ENCODE data around the gene AHSG. TPM values are rescaled to one million over a fixed set of nuclear protein-coding genes. Genes with fewer than 3 reads are reported as not detected.

The AHSG gene
- total RNA-seq, 1 experiment from 2014 or later = 1.6 TPM

DNA sequence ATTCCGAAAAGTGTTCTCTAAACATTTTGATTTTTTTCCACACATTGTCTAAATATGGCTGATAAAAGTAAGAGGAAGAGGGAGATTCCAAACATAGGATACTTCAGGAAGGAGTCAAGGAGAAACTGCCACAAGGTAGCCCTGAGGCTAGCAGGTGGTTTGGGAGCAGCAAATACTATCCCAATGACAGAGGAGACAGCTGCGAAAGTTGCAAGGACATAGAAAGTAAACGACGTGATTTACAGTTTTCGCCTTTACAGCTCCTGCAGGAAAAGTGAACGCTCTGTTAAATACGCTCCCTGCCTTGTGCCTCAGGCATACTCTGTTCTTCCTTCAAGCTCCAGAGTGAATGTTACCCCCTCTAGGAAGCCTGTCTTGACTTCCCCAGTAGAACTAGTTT lies 23.7 kb downstream of the AHSG start:
- H3K9me3 ChIP-seq (ENCODE audit: control insufficient read depth in 1 of 2, insufficient read depth in 1 of 2, low read depth in 1 of 2, low read length in 2 of 2) = no peaks in the 10 kb centered on the region
- peaks cover 0 to 5% of the 10 kb centered on the region in 2 experiments; a peak in 1 of 4 replicates for H3K4me1 ChIP-seq (ENCODE audit: control insufficient read depth in 1 of 2, insufficient read depth in 2 of 2, low read length in 2 of 2)
- intact Hi-C loops (cut with micrococcal nuclease) = no loop called here
- no peak overlapping the region for H3K4me3 ChIP-seq (replicated peaks in 1 of 2; ENCODE audit: low read depth in 1 of 2, low read length in 2 of 2)
- H3K27me3 ChIP-seq (ENCODE audit: insufficient read depth, low read length) = no peaks in the 10 kb centered on the region
- H3K9ac ChIP-seq (ENCODE audit: low read length) = no peak overlapping the region
- ChIA-PET RAD21 (ENCODE audit: low non-redundant PET in 1 of 2, low total read pairs in 2 of 2, uncharacterized antibody in 2 of 2, unreplicated experiment in 2 of 2) (no interaction called here), CTCF (no interaction called here), POLR2A (interaction anchor here (1.0 kb wide), 1 partner anchor 66 kb away, joined by 3 read pairs; the partner anchor contains the start of gene DNAJB11)
- BruUV-seq (replicated peaks) = no TSS peak
- no peak overlapping the region for H2AFZ ChIP-seq (ENCODE audit: low read depth, low read length, poor library complexity, severe bottlenecking)
- ATAC-seq (no peak), DNase-seq (ENCODE audit: low read depth, low spot score) (no peak)
- TF ChIP-seq ELF1 (IDR thresholded peaks at IDR 0.05; ENCODE audit: borderline replicate concordance, low read depth) (no peak), EGR1 (IDR thresholded peaks at IDR 0.05; ENCODE audit: low read depth) (no peak), POLR2A (IDR thresholded peaks at IDR 0.05; ENCODE audit: borderline replicate concordance, extremely low read depth, insufficient read depth, insufficient read length) (no peak), JUND (IDR thresholded peaks at IDR 0.05) (no peak), SRF (IDR thresholded peaks at IDR 0.05; ENCODE audit: low read depth) (no peak), CEBPB (IDR thresholded peaks at IDR 0.05; ENCODE audit: low read depth) (no peak), RAD21 (IDR thresholded peaks at IDR 0.05; ENCODE audit: low read depth) (no peak), ZNF274 (IDR thresholded peaks at IDR 0.05; ENCODE audit: low read depth, low read length) (no peak), FOSL1 (IDR thresholded peaks at IDR 0.05; ENCODE audit: low read depth) (no peak), SP1 (IDR thresholded peaks at IDR 0.05; ENCODE audit: low read depth) (no peak), TCF7L2 (IDR thresholded peaks at IDR 0.05; ENCODE audit: borderline replicate concordance, extremely low read depth, insufficient read depth, insufficient read length) (no peak), ZFX (IDR thresholded peaks at IDR 0.05) (no peak), CBX3 (IDR thresholded peaks at IDR 0.05; ENCODE audit: low read depth) (no peak), SIN3A (IDR thresholded peaks at IDR 0.05; ENCODE audit: low read depth) (no peak)
- TF ChIP-seq, protein P1, sequence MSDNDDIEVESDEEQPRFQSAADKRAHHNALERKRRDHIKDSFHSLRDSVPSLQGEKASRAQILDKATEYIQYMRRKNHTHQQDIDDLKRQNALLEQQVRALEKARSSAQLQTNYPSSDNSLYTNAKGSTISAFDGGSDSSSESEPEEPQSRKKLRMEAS (IDR thresholded peaks at IDR 0.05) = no peak
- TF ChIP-seq, protein P2, sequence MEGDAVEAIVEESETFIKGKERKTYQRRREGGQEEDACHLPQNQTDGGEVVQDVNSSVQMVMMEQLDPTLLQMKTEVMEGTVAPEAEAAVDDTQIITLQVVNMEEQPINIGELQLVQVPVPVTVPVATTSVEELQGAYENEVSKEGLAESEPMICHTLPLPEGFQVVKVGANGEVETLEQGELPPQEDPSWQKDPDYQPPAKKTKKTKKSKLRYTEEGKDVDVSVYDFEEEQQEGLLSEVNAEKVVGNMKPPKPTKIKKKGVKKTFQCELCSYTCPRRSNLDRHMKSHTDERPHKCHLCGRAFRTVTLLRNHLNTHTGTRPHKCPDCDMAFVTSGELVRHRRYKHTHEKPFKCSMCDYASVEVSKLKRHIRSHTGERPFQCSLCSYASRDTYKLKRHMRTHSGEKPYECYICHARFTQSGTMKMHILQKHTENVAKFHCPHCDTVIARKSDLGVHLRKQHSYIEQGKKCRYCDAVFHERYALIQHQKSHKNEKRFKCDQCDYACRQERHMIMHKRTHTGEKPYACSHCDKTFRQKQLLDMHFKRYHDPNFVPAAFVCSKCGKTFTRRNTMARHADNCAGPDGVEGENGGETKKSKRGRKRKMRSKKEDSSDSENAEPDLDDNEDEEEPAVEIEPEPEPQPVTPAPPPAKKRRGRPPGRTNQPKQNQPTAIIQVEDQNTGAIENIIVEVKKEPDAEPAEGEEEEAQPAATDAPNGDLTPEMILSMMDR (IDR thresholded peaks at IDR 0.05 in 2 of 3, conservative IDR thresholded peaks at IDR 0.05 in 1 of 3; ENCODE audit: borderline replicate concordance in 1 of 3, insufficient read depth in 1 of 3, low read depth in 2 of 3, low read length in 2 of 3) = no peak
- no peaks in the 10 kb centered on the region for H3K36me3 ChIP-seq (ENCODE audit: control insufficient read depth in 1 of 2, insufficient read depth in 2 of 2, low read length in 2 of 2)
- H3K79me2 ChIP-seq (ENCODE audit: insufficient read depth, low read length) = no peaks in the 10 kb centered on the region
- no peak overlapping the region for H3K4me2 ChIP-seq (ENCODE audit: low read length)
- no peaks in the 10 kb centered on the region for H3K9me2 ChIP-seq (ENCODE audit: insufficient read depth)
- H3K27ac ChIP-seq (ENCODE audit: low read depth, low read length) = no peak overlapping the region
- no peaks in the 10 kb centered on the region for H4K20me1 ChIP-seq (ENCODE audit: insufficient read depth)

Data from HCT116 (cell line).